ENCODE data around the gene OTOGL.

The OTOGL gene

GRCh38 chr12:80184926-80185325 lies 85.6 kb downstream of the OTOGL start:
- no peaks in the 10 kb centered on the region for H3K27me3 ChIP-seq (ENCODE audit: control insufficient read depth, insufficient read depth, low read length)
- H3K4me1 ChIP-seq (ENCODE audit: control insufficient read depth, insufficient read depth, low read length), result peaks cover 3% of the 10 kb centered on the region; the same call in 1 of the 2 replicates
- no peaks in the 10 kb centered on the region for H3K36me3 ChIP-seq (ENCODE audit: control insufficient read depth, insufficient read depth, low read length)
- H3K9ac ChIP-seq (ENCODE audit: low read depth, low read length), result no peak overlapping the region
- H3K27ac ChIP-seq (ENCODE audit: low read depth, low read length), result no peak overlapping the region
- no peaks in the 10 kb centered on the region for H3K9me3 ChIP-seq (ENCODE audit: control insufficient read depth, insufficient read depth, low read length)
- H3K4me3 ChIP-seq (ENCODE audit: low read depth, low read length), result no peak overlapping the region

- Histone ChIP-seq H3K36me3 (ENCODE audit: control insufficient read depth, insufficient read depth, low read length) (no peaks in the 10 kb centered on the region), H3K27ac (ENCODE audit: low read depth, low read length) (peak overlapping the region; percentile 67), H3K4me3 (ENCODE audit: low read depth, low read length) (no peak overlapping the region), H3K9ac (ENCODE audit: low read depth, low read length) (no peak overlapping the region; the same call in 1 of the 2 replicates), H3K4me1 (ENCODE audit: control insufficient read depth, insufficient read depth, low read length) (peaks cover 3% of the 10 kb centered on the region; the same call in 1 of the 2 replicates), H3K9me3 (ENCODE audit: control insufficient read depth, insufficient read depth, low read length) (no peaks in the 10 kb centered on the region), H3K27me3 (ENCODE audit: control insufficient read depth, insufficient read depth, low read length) (no peaks in the 10 kb centered on the region)
Measured at GRCh38 chr12:80186727-80187217, 87.4 kb downstream of the OTOGL start.

DNA sequence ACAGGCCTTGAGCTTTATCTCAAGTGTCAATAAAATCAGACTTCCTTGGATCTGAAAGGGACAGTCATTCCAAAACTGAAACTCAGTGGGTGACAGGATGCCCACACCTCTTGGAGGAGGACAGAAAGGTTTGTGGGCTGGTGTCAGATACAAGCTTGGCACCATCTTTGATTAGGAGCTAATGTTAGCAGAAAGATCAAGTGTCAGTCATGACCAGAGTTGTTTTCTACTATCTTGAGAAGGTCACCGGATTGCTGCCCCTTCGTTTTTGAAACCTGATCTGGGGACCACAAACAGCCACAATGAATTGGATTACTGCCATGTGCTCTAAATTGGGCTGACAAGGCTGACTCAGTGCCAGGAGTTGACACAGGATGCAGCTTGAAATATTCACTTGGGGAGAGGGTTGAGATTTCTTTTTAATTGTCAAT lies 88.3 kb downstream of the OTOGL start:
- H3K9me3 ChIP-seq (ENCODE audit: control insufficient read depth, insufficient read depth, low read length), result no peaks in the 10 kb centered on the region
- no peak overlapping the region for H3K9ac ChIP-seq (ENCODE audit: low read depth, low read length)
- H3K36me3 ChIP-seq (ENCODE audit: control insufficient read depth, insufficient read depth, low read length), result no peaks in the 10 kb centered on the region
- no peak overlapping the region for H3K27ac ChIP-seq (ENCODE audit: low read depth, low read length)
- H3K4me3 ChIP-seq (ENCODE audit: low read depth, low read length), result no peak overlapping the region
- peaks cover 7% of the 10 kb centered on the region; the same call in 1 of the 2 replicates for H3K4me1 ChIP-seq (ENCODE audit: control insufficient read depth, insufficient read depth, low read length)
- H3K27me3 ChIP-seq (ENCODE audit: control insufficient read depth, insufficient read depth, low read length), result no peaks in the 10 kb centered on the region

DNA sequence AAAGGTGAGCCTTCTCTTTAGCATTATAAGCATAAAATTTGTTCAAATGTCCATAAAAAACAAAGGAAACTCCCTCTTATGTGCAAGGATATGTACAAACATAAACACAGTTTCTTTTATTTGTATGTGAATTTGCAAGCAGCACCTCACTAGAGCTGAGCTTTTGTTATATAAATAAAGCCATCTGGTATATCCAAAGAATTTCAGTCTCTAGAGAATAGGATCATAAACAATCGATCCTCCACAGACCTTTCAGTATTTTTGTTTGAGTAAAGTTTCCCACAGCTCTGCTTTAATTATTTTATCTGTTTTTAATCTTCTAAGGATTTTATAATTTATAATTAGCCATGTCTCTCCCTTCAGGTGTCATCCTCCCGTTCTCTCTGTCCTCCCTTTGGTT lies 89.2 kb downstream of the OTOGL start:
- no peak overlapping the region for H3K4me3 ChIP-seq (ENCODE audit: low read depth, low read length)
- no peak overlapping the region for H3K9ac ChIP-seq (ENCODE audit: low read depth, low read length)
- no peaks in the 10 kb centered on the region for H3K36me3 ChIP-seq (ENCODE audit: control insufficient read depth, insufficient read depth, low read length)
- H3K9me3 ChIP-seq (ENCODE audit: control insufficient read depth, insufficient read depth, low read length), result no peaks in the 10 kb centered on the region
- no peaks in the 10 kb centered on the region for H3K27me3 ChIP-seq (ENCODE audit: control insufficient read depth, insufficient read depth, low read length)
- H3K27ac ChIP-seq (ENCODE audit: low read depth, low read length), result no peak overlapping the region
- H3K4me1 ChIP-seq (ENCODE audit: control insufficient read depth, insufficient read depth, low read length), result peaks cover 7% of the 10 kb centered on the region; the same call in 1 of the 2 replicates

- Histone ChIP-seq H3K27ac (ENCODE audit: low read depth, low read length) (no peak overlapping the region), H3K9ac (ENCODE audit: low read depth, low read length) (no peak overlapping the region), H3K4me1 (ENCODE audit: control insufficient read depth, insufficient read depth, low read length) (peaks cover 7% of the 10 kb centered on the region; the same call in 1 of the 2 replicates), H3K27me3 (ENCODE audit: control insufficient read depth, insufficient read depth, low read length) (no peaks in the 10 kb centered on the region), H3K9me3 (ENCODE audit: control insufficient read depth, insufficient read depth, low read length) (no peaks in the 10 kb centered on the region), H3K4me3 (ENCODE audit: low read depth, low read length) (no peak overlapping the region), H3K36me3 (ENCODE audit: control insufficient read depth, insufficient read depth, low read length) (no peaks in the 10 kb centered on the region)
Measured at GRCh38 chr12:80189241-80189640, 89.9 kb downstream of the OTOGL start.

DNA sequence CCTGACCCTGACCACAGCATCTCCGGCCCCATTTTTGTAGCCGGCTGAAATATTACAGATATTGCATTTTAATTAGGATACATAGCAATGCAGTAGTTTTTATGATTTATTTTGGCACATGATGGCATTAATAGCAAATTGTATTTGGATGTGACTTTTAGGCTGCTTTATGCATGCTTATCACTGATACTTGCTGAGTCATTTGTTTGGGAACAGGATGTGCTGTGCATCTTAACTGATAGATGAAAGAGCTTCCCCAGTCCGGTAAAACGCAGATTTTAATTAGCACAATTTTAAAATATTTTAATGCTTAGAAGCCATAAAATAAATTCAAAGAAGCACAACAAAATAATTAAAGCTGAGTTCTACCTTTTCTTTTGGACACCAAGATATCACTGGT lies 90.7 kb downstream of the OTOGL start:
- Histone ChIP-seq H3K4me1 (ENCODE audit: control insufficient read depth, insufficient read depth, low read length) (peaks cover 7% of the 10 kb centered on the region; the same call in 1 of the 2 replicates), H3K9ac (ENCODE audit: low read depth, low read length) (no peak overlapping the region), H3K4me3 (ENCODE audit: low read depth, low read length) (no peak overlapping the region), H3K27ac (ENCODE audit: low read depth, low read length) (no peak overlapping the region), H3K27me3 (ENCODE audit: control insufficient read depth, insufficient read depth, low read length) (no peaks in the 10 kb centered on the region), H3K9me3 (ENCODE audit: control insufficient read depth, insufficient read depth, low read length) (no peaks in the 10 kb centered on the region), H3K36me3 (ENCODE audit: control insufficient read depth, insufficient read depth, low read length) (no peaks in the 10 kb centered on the region)

DNA sequence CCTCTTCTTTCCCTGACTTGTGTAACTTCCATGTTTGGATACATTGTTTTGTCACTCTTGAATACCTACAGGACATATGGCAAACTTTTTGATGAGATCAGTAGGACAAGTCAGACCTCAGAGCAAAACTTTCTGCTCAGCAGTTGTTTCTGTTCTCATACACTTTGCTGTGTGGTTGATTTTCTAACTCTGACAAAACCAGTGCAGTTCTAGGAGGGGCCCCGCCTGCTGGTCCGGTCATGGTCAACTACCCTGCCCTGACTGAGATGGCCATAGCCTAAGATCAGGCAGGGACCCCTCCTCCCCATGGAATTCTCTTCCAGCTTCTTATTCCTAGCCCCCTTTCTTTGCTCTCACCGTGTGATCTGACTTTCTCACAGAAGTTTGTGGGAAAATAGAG lies 92.8 kb downstream of the OTOGL start:
- Histone ChIP-seq H3K9me3 (ENCODE audit: control insufficient read depth, insufficient read depth, low read length) (no peaks in the 10 kb centered on the region), H3K27ac (ENCODE audit: low read depth, low read length) (no peak overlapping the region), H3K9ac (ENCODE audit: low read depth, low read length) (no peak overlapping the region), H3K27me3 (ENCODE audit: control insufficient read depth, insufficient read depth, low read length) (no peaks in the 10 kb centered on the region), H3K4me1 (ENCODE audit: control insufficient read depth, insufficient read depth, low read length) (peaks cover 3% of the 10 kb centered on the region; the same call in 1 of the 2 replicates), H3K4me3 (ENCODE audit: low read depth, low read length) (no peak overlapping the region), H3K36me3 (ENCODE audit: control insufficient read depth, insufficient read depth, low read length) (no peaks in the 10 kb centered on the region)

DNA sequence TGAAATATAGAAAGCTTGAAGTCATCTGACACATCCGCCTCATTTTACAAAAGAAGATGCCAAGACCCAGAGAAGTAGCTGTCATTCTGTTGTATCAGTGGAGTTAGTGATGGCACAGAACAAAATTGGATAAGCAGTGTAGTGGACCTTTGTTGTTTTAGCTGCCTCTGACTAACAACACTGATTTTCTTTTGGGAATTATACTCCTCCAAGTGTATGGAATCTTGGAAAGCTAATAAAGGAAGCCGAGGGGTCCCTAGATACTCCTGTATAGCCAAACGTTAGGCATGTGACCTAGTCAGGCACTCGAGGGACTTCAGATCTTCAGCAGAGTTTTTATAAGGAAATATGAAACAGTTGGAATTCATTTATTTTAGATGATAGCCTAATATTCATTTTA lies 94.5 kb downstream of the OTOGL start:
- no peaks in the 10 kb centered on the region for H3K9me3 ChIP-seq (ENCODE audit: control insufficient read depth, insufficient read depth, low read length)
- no peak overlapping the region for H3K4me3 ChIP-seq (ENCODE audit: low read depth, low read length)
- peaks cover 3% of the 10 kb centered on the region; the same call in 1 of the 2 replicates for H3K4me1 ChIP-seq (ENCODE audit: control insufficient read depth, insufficient read depth, low read length)
- H3K27ac ChIP-seq (ENCODE audit: low read depth, low read length), result no peak overlapping the region
- no peaks in the 10 kb centered on the region for H3K36me3 ChIP-seq (ENCODE audit: control insufficient read depth, insufficient read depth, low read length)
- no peaks in the 10 kb centered on the region for H3K27me3 ChIP-seq (ENCODE audit: control insufficient read depth, insufficient read depth, low read length)
- no peak overlapping the region for H3K9ac ChIP-seq (ENCODE audit: low read depth, low read length)

DNA sequence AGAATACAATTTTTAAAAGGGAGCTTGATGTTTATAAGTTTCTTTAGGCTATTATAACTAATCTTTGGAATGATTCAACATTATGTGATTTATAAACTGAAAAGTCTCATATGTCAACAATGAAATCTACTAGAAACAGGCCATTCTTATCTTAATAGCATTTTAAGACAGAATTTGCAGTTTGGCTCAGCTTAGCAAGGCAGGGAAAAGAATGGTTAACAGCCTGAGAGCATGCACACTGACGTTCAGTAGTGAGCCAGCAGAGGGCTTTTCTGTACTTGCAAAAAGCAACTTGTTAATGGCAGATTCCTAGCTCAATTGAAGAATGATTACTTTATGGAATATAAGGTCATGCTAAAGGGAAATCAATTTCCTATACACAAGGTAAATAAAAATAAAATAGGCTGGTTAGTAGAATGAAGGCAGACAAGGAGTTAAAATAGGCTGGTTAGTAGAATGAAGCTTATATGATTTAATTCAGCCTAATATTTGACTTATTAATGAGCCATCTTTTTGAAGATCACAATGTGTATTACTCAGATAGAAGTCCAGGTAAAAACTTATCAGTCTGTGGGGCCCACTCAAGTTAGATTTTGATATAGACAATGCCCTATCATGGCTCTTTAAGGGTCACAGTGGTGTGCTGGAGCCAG lies 95.9 kb downstream of the OTOGL start:
- Histone ChIP-seq H3K9me3 (ENCODE audit: control insufficient read depth, insufficient read depth, low read length) (no peaks in the 10 kb centered on the region), H3K36me3 (ENCODE audit: control insufficient read depth, insufficient read depth, low read length) (no peaks in the 10 kb centered on the region), H3K27me3 (ENCODE audit: control insufficient read depth, insufficient read depth, low read length) (no peaks in the 10 kb centered on the region), H3K9ac (ENCODE audit: low read depth, low read length) (no peak overlapping the region), H3K27ac (ENCODE audit: low read depth, low read length) (no peak overlapping the region), H3K4me1 (ENCODE audit: control insufficient read depth, insufficient read depth, low read length) (peaks cover 3% of the 10 kb centered on the region; the same call in 1 of the 2 replicates), H3K4me3 (ENCODE audit: low read depth, low read length) (no peak overlapping the region)

GRCh38 chr12:80195737-80196136 lies 96.4 kb downstream of the OTOGL start:
- H3K4me3 ChIP-seq (ENCODE audit: low read depth, low read length), result no peak overlapping the region
- H3K27ac ChIP-seq (ENCODE audit: low read depth, low read length), result no peak overlapping the region
- H3K36me3 ChIP-seq (ENCODE audit: control insufficient read depth, insufficient read depth, low read length), result no peaks in the 10 kb centered on the region
- H3K4me1 ChIP-seq (ENCODE audit: control insufficient read depth, insufficient read depth, low read length), result peaks cover 3% of the 10 kb centered on the region; the same call in 1 of the 2 replicates
- H3K27me3 ChIP-seq (ENCODE audit: control insufficient read depth, insufficient read depth, low read length), result no peaks in the 10 kb centered on the region
- no peak overlapping the region for H3K9ac ChIP-seq (ENCODE audit: low read depth, low read length)
- H3K9me3 ChIP-seq (ENCODE audit: control insufficient read depth, insufficient read depth, low read length), result no peaks in the 10 kb centered on the region

- Histone ChIP-seq H3K9me3 (ENCODE audit: control insufficient read depth, insufficient read depth, low read length) (no peaks in the 10 kb centered on the region), H3K27me3 (ENCODE audit: control insufficient read depth, insufficient read depth, low read length) (no peaks in the 10 kb centered on the region), H3K9ac (ENCODE audit: low read depth, low read length) (no peak overlapping the region), H3K27ac (ENCODE audit: low read depth, low read length) (no peak overlapping the region), H3K4me3 (ENCODE audit: low read depth, low read length) (no peak overlapping the region), H3K4me1 (ENCODE audit: control insufficient read depth, insufficient read depth, low read length) (peaks cover 3% of the 10 kb centered on the region; the same call in 1 of the 2 replicates), H3K36me3 (ENCODE audit: control insufficient read depth, insufficient read depth, low read length) (no peaks in the 10 kb centered on the region)
Measured at GRCh38 chr12:80196419-80196818, 97.1 kb downstream of the OTOGL start.

Data from HUES48 (cell line).